HepG2 (cell line): Measurements from ENCODE around the gene PPDPF. TPM values are rescaled to one million over a fixed set of nuclear protein-coding genes. Genes with fewer than 3 reads are reported as not detected.

ENCODE experiments used
- AKAP8 ChIP-seq: sonication (generic); formaldehyde crosslinking; IDR thresholded peaks from 2 replicates; pipeline ENCODE4 v1.5.1; 2020; ENCODE audit warnings: mild to moderate bottlenecking, missing genetic modification reagents
- CBX5 ChIP-seq: sonication (generic); formaldehyde crosslinking; IDR thresholded peaks from 2 replicates; pipeline ENCODE4 v1.4.0; 2020; ENCODE audit warnings: missing genetic modification reagents, borderline replicate concordance
- ESRRA ChIP-seq: sonication (generic); formaldehyde crosslinking; IDR thresholded peaks from 2 replicates; pipeline ENCODE4 v1.5.1; 2020; ENCODE audit warnings: mild to moderate bottlenecking, low read depth, missing genetic modification reagents
- FOXC1 ChIP-seq: sonication (generic); formaldehyde crosslinking; IDR thresholded peaks from 2 replicates; pipeline ENCODE4 v1.8.0; 2022; ENCODE audit warnings: mild to moderate bottlenecking, missing genetic modification reagents, borderline replicate concordance
- IRF2 ChIP-seq: IDR thresholded peaks from 2 replicates; pipeline ENCODE4 v1.6.1; 2018; ENCODE audit warnings: missing genetic modification reagents, missing compliant biosample characterization
- KLF15 ChIP-seq: sonication (generic); formaldehyde crosslinking; IDR thresholded peaks from 2 replicates; pipeline ENCODE4 v1.8.1; 2023; ENCODE audit warnings: borderline replicate concordance, mild to moderate bottlenecking, inconsistent platforms, missing genetic modification reagents, mixed read lengths
- PHF8 ChIP-seq: sonication (generic); formaldehyde crosslinking; IDR thresholded peaks from 2 replicates; pipeline ENCODE4 v1.5.0; 2020; ENCODE audit warnings: missing genetic modification reagents
- TEAD3 ChIP-seq: optimal IDR thresholded peaks from 2 replicates; pipeline ENCODE3; 2016; ENCODE audit warnings: borderline replicate concordance
- TMF1 ChIP-seq: sonication (generic); formaldehyde crosslinking; IDR thresholded peaks from 2 replicates; pipeline ENCODE4 v1.8.1; 2022; ENCODE audit warnings: low read depth, missing genetic modification reagents
- TRAFD1 ChIP-seq: sonication (generic); formaldehyde crosslinking; IDR thresholded peaks from 2 replicates; pipeline ENCODE4 v1.5.1; 2020; ENCODE audit warnings: missing genetic modification reagents, mild to moderate bottlenecking, borderline replicate concordance
- TSC22D2 ChIP-seq: sonication (generic); formaldehyde crosslinking; IDR thresholded peaks from 2 replicates; pipeline ENCODE4 v1.5.1; 2020; ENCODE audit warnings: missing genetic modification reagents, mild to moderate bottlenecking, borderline replicate concordance
- ZBTB34 ChIP-seq: sonication (generic); formaldehyde crosslinking; IDR thresholded peaks from 2 replicates; pipeline ENCODE4 v1.8.0; 2022; ENCODE audit warnings: mild to moderate bottlenecking, missing genetic modification reagents
- ZBTB8A ChIP-seq: sonication (generic); formaldehyde crosslinking; IDR thresholded peaks from 2 replicates; pipeline ENCODE4 v1.4.0; 2020; ENCODE audit warnings: mild to moderate bottlenecking, low read depth, missing genetic modification reagents, borderline replicate concordance
- ZNF292 ChIP-seq: sonication (generic); formaldehyde crosslinking; IDR thresholded peaks from 2 replicates; pipeline ENCODE4 v1.8.1; 2022; ENCODE audit warnings: mild to moderate bottlenecking, low read depth, missing genetic modification reagents, borderline replicate concordance
- ZNF333 ChIP-seq: sonication (generic); formaldehyde crosslinking; IDR thresholded peaks from 2 replicates; pipeline ENCODE4 v1.4.0; 2020; ENCODE audit warnings: mild to moderate bottlenecking, missing genetic modification reagents, borderline replicate concordance
- ZNF460 ChIP-seq: sonication (generic); formaldehyde crosslinking; IDR thresholded peaks from 2 replicates; pipeline ENCODE4 v1.5.1; 2020; ENCODE audit warnings: missing genetic modification reagents, mild to moderate bottlenecking, borderline replicate concordance
- ZNF468 ChIP-seq: sonication (generic); formaldehyde crosslinking; IDR thresholded peaks from 2 replicates; pipeline ENCODE4 v1.8.0; 2022; ENCODE audit warnings: mild to moderate bottlenecking, moderate library complexity, missing genetic modification reagents
- ZNF709 ChIP-seq: sonication (generic); formaldehyde crosslinking; IDR thresholded peaks from 2 replicates; pipeline ENCODE4 v1.5.0; 2020; ENCODE audit warnings: mild to moderate bottlenecking, missing genetic modification reagents
- polyA plus RNA-seq, 8 experiments: library from polyadenylated mRNA; depleted of rRNA in 3 of 8; stranded (reverse) in 7 of 8; unstranded in 1 of 8; fragments of >200 nt; fragmentation: Illumina TruSeq in 4 of 8; extraction: Trizol in 4 of 8; gene quantifications; 2 replicates each; pipeline versions ENCODE4 v1.2.1 to v1.2.3, GENCODE V29; 2011 to 2016; ENCODE audit warnings: low read depth in 4 of 8, missing spikeins in 1 of 8, mixed read lengths in 1 of 8; ENCODE audit not compliant: insufficient read depth in 1 of 8
- total RNA-seq, 5 experiments: library from RNA; depleted of rRNA; stranded (reverse); fragments of >200 nt; fragmentation: Illumina TruSeq; extraction: Trizol; gene quantifications; 2 replicates each; pipeline ENCODE4 v1.2.3, GENCODE V29; 2016; ENCODE audit warnings: low read depth in 1 of 5
- TF ChIP-seq, protein P1 (sequence below): IDR thresholded peaks from 2 replicates; pipeline ENCODE4 v1.6.1; 2016; ENCODE audit warnings: missing compliant biosample characterization, missing genetic modification reagents, borderline replicate concordance
- TF ChIP-seq, protein P2 (sequence below): sonication (generic); formaldehyde crosslinking; IDR thresholded peaks from 2 replicates; pipeline ENCODE4 v1.5.0; 2020; ENCODE audit warnings: mild to moderate bottlenecking, missing genetic modification reagents
- TF ChIP-seq, protein P3 (sequence below): sonication (generic); formaldehyde crosslinking; IDR thresholded peaks from 2 replicates; pipeline ENCODE4 v1.4.0; 2020; ENCODE audit warnings: mild to moderate bottlenecking, missing genetic modification reagents, borderline replicate concordance

PPDPF gene
- total and polyA plus RNA-seq, 2 of the 13 experiments (the other 11 are each of a cell fraction or from before 2014, with no cell fraction given): 1.8 to 7.0 TPM

DNA sequence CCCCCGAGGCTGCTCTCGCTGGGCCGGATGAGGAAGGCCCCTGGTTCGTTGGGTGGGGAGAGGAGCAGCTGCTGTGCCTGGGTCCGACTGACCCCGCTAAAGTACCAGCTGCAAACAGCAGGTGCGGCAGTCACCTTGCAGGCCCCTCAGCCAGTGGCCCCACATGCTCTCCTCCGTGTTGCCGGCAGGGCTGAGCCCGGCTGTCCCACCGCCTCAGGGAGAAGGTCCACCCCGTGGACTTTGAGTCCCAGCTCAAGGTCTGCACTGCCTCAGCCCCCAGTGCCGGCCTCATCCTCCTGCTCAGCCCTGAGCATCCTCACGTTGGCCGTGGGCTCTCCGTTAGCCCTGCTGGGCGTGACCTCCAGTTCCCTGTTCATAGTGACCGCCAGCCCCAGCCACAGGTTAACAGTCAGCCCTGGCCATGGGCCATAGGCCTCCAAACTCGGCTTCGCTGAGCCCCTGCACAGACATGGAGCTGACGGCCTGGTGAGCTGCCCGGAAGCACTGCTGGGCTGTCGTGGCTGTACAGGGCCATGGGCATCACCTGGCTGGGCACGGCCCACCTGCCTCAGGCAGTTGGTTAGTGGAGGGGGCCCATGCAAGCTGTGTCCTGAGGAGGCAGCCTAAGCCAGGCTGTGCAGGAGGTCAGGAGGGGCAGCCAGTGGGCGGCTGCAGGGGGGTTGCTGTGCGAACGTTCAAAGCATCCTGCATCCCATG lies 23.8 kb downstream of the PPDPF start (continued):
- TF ChIP-seq ZNF468 (no peak), AKAP8 (CRISPR knock-in tag) (no peak), ZNF292 (CRISPR knock-in tag) (no peak), IRF2 (CRISPR knock-in tag) (0 out of 2 replicates have a peak, but pooled peaks have one; percentile 27), CBX5 (CRISPR knock-in tag) (no peak; the same call in 1 of the 2 replicates), FOXC1 (CRISPR knock-in tag) (peak; percentile 64; the same call in 1 of the 2 replicates), ZBTB8A (CRISPR knock-in tag) (no peak), TEAD3 (CRISPR knock-in tag) (no peak), TRAFD1 (CRISPR knock-in tag) (no peak), ZBTB34 (no peak), ZNF333 (peak; percentile 27; the same call in 1 of the 2 replicates), PHF8 (CRISPR knock-in tag) (0 out of 2 replicates have a peak, but pooled peaks have one; percentile 51), ZNF460 (CRISPR knock-in tag) (no peak), TSC22D2 (CRISPR knock-in tag) (0 out of 2 replicates have a peak, but pooled peaks have one; percentile 25), TMF1 (CRISPR knock-in tag) (no peak), KLF15 (no peak), ESRRA (CRISPR knock-in tag) (peak; percentile 80; the same call in 1 of the 2 replicates), ZNF709 (CRISPR knock-in tag) (no peak)
- TF ChIP-seq, protein P1, sequence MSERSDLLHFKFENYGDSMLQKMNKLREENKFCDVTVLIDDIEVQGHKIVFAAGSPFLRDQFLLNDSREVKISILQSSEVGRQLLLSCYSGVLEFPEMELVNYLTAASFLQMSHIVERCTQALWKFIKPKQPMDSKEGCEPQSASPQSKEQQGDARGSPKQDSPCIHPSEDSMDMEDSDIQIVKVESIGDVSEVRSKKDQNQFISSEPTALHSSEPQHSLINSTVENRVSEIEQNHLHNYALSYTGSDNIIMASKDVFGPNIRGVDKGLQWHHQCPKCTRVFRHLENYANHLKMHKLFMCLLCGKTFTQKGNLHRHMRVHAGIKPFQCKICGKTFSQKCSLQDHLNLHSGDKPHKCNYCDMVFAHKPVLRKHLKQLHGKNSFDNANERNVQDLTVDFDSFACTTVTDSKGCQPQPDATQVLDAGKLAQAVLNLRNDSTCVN (CRISPR knock-in tag): no peak
- TF ChIP-seq, protein P2, sequence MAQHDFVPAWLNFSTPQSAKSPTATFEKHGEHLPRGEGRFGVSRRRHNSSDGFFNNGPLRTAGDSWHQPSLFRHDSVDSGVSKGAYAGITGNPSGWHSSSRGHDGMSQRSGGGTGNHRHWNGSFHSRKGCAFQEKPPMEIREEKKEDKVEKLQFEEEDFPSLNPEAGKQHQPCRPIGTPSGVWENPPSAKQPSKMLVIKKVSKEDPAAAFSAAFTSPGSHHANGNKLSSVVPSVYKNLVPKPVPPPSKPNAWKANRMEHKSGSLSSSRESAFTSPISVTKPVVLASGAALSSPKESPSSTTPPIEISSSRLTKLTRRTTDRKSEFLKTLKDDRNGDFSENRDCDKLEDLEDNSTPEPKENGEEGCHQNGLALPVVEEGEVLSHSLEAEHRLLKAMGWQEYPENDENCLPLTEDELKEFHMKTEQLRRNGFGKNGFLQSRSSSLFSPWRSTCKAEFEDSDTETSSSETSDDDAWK: no peak
- TF ChIP-seq, protein P3, sequence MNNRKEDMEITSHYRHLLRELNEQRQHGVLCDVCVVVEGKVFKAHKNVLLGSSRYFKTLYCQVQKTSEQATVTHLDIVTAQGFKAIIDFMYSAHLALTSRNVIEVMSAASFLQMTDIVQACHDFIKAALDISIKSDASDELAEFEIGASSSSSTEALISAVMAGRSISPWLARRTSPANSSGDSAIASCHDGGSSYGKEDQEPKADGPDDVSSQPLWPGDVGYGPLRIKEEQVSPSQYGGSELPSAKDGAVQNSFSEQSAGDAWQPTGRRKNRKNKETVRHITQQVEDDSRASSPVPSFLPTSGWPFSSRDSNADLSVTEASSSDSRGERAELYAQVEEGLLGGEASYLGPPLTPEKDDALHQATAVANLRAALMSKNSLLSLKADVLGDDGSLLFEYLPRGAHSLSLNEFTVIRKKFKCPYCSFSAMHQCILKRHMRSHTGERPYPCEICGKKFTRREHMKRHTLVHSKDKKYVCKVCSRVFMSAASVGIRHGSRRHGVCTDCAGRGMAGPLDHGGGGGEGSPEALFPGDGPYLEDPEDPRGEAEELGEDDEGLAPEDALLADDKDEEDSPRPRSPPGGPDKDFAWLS (CRISPR knock-in tag): no peak
